ENCODE data around the gene UPK1B. TPM values are rescaled to one million over a fixed set of nuclear protein-coding genes. Genes with fewer than 3 reads are reported as not detected.
A peak's percentile ranks its signal among the peaks of the same experiment; 100 is the strongest.
"Not testable (repeated sequence)": the region's sequence is repeated elsewhere in the genome, so short reads cannot be mapped to it uniquely, and the experiment has no call there.

The UPK1B gene
- polyA plus RNA-seq (2013, experiment 1 of 2; ENCODE audit: insufficient read length): not detected
- not detected for polyA plus RNA-seq (2013, experiment 2 of 2; ENCODE audit: insufficient read length)

GRCh38 chr3:119173325-119173724 is at the start of gene UPK1B:
TSS of gene UPK1B (plus strand) at chr3:119173598. CDS start at chr3:119186742, 13,144 bp downstream.
- DNase-seq: no peak

- no peak for DNase-seq
These were observed 48.1 kb upstream of the UPK1B start for GRCh38 chr3:119125342-119125741.

GRCh38 chr3:119125742-119126504 is 47.5 kb upstream of the UPK1B start:
- DNase-seq: no peak

DNA sequence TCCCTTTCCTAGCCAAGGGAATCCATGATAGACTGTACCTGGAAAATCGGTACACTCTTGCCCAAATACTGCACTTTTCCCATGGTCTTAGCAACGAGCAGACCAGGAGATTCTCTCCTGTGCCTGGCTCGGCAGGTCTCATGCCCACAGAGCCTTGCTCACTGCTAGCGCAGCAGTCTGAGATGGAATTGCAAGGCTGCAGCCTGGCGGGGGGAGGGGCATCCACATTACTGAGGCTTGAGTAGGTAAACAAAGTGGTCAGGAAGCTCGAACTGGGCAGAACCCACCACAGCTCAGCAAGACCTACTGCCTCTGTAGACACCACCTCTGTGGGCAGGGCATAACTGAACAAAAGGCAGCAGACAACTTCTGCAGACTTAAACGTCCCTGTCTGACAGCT is 43.1 kb upstream of the UPK1B start:
- DNase-seq: not testable (repeated sequence)

DNA sequence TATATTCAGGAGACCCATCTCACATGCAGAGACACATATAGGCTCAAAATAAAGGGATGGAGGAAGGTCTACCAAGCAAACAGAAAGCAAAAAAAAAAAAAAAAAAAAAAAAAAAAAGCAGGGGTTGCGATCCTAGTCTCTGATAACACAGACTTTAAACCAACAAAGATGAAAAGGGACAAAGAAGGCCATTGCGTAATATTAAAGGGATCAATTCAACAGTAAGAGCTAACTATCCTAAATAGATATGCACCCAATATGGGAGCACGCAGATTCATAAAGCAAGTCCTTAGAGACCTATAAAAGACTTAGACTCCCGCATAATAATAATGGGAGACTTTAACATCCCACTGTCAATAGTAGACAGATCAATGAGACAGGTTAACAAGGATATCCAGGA is 41.1 kb upstream of the UPK1B start:
- not testable (repeated sequence) for DNase-seq

DNA sequence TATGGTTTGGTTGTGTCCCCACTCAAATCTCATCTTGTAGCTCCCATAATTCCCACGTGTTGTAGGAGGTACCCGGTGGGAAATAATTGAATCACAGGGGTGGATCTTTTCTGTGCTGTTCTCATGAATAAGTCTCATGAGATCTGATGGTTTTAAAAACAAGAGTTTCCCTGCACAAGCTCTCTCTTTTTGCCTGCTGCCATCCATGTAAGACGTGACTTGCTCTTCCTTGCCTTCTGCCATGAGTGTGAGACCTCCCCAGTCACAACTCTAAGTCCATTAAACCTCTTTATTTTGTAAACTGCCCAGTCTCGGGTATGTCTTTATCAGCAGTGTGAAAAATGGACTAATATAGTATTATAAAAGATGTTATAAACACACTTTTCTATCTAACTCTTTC is 34.0 kb upstream of the UPK1B start:
- not testable (repeated sequence) for DNase-seq

DNA sequence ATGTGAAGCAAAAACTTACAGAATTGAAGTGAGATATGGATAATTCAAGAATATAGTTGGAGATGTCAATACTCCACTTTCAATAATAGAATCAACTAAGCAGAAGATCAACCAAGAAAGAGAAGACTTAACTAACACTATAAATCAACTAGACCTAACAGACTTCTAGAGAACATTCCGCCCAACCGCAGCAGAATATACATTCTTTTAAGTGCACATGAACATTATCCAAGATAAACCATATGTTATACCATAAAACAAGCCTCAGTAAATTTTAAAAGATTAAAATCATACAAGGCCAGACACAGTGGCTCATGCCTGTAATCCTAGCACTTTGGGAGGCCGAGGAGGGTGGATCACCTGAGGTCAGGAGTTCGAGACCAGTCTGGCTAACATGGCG is 32.9 kb upstream of the UPK1B start:
- peak; percentile 64 for DNase-seq

DNA sequence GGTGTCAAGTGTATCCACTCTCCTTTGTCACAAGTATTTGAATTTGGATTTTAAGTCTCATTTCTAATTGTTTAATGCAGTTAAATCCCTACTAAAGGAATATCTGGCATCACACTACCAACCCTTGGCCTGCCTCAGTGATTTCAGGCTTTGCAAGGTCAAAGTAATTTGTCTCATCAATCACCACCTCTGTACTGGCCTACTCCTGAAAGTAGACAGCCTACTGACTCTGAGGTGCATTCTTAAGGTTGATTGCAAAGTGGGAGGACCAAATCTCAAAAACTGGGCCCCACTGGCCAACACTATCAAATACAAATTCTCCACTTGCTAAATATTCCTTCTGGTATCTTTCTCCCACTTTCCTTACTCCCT is 28.3 kb upstream of the UPK1B start:
- no peak for DNase-seq

DNA sequence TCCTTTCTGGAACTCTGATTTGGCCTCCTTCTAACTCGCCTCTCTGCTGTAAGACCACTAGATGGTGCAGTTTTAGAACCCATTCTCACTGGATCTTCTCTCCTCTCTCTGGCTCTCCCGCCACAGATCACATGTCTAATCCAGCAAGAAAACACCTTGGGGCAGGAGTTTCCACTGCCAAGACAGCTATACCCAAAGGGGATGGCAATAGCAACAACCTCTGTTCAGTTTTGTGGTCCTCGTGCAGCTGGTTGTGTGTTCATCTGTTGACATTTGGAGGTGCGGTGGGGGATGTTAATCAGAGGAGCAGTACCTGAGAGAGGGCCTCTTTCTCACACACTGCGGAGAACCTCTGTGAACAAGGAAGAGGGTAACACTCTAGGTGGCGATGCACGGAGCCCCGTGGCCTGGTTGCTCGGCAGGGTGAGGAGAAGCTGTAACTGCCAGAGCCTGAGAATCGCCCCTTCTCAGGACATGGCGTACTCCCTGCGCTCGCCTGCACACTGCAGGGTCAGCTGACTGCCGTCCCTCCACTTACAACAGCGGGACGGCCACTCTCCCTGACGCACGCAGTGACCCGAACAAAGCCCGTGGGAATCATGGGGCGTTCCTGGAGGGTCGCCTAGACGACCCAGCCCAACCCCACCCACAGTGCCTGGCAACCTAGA is 27.8 kb upstream of the UPK1B start, which contains the start of gene TEX55:
TSS of gene TEX55 (plus strand) at position 666 of the 668 bp plus-strand sequence. CDS start 25 bp downstream, outside the sequence.
- peak; percentile 48 for DNase-seq

DNA sequence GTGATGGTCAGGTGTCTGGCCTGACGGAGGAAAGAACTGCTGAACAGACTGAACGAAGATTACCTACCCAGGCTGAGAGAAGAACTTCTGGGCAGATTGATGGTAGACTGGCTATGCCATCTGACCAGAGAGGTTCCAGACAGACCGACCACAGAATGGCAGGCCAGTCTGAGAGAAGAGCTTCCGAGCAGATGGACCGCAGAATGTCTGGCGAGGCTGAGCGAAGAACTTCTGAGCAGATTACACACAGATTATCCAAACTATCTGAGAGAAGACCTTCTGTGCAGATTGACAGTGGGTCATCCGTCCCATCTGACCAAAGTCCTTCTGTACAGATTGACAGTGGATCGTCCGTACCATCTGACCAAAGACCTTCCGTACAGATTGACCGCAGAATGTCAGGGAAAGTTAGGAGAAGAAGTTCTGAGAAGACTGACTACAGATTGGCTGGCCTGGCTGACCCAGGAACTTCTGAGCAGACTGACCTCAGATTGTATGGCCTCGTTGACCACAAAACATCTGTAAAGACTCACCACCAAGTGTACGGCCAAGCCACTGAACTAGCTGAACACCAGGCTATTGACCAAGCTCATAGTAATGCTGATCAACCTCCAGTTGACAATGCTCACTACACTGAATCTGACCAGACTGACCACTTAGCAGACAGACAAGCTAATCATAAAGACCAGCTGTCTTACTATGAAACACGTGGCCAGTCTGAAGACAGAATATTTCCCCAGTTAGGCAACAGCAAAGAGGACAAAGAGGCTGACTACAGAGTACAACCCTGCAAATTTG is 26.6 kb upstream of the UPK1B start:
- DNase-seq: no peak

DNA sequence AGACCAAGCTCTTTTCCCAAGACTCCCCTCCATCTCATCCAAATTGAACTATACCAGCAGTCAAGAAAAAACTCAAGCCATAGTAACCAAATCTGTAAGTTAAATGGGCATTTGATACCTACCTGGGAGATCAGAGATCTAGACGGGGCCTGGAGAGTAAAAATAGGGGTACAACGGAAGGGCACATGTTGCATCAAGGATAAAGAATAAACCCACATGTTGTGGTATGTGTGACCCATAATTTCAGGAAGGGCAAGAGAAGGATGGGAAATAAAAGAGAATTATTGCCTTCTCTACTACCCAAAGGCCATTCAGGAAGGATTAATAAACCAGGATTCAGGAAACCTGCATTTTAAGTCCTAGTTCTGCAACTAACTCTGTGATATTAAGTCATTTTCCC is 25.9 kb upstream of the UPK1B start:
- no peak for DNase-seq

DNA sequence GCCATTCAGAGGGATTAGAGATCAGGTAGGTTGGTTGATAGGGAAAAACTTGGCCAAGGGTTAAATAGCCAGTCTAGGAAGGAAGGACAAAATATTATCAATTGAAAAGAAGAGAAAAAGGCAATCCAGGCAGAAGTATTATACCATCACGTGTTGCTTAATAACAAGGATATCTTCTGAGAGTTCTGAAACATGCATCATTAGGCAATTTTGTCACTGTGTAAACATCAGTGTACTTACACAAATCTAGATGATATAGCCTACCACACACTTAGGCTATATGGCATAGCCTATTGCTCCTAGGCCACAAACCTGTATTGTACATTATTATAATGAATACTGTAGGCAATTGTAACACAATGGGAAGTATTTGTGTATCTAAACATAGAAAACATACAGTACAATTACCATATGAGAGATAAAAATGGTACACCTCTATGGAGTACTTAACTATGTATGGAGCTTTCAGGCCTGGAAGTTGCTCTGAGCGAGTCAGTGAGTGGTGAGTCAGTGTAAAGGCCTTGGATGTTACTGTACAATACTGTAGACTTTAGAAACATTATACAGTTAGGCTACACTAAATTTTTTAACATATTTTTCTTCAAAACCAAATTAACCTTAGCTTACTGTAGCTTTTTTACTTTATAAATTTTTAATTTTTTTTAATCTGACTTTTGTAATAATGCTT is 24.8 kb upstream of the UPK1B start:
- peak; percentile 65 for DNase-seq

DNA sequence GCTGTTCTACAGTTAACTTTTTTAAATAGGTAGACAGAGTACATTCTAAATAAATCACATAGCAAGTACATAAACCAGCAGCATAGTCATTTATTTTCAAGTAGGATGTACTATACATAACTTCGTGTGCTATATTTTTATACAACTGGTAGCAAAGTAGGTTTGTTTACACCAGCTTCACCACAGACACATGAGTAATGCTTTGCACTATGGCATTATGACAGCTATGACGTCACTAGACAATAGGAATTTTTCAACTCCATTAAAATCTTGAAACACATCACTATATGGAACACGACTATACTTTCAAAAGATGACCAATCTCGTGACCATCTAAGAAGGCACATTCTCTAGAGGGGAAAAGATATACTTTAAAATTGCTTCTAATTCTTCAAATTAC is 23.9 kb upstream of the UPK1B start:
- peak; percentile 59 for DNase-seq

DNA sequence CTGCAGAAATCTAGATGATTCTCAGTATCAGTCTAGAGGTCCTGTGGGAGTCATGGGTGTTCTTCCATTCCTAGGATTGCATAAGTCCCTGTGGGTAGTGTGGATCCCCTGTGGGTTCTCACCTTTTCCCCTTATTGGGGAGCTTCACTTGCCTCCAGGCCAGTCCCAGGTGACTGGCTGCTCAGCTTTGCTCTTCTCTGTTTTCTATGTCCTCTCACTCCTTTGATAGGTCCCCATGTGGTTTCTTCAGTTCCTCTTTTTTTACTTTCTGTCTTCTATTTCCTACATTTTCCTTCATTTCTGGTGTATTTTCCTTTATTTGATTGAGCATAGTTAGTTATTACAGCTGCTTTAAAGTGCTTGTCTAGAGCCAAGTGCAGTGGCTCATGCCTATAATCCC is 16.5 kb upstream of the UPK1B start:
- no peak for DNase-seq

GRCh38 chr3:119157971-119158370 is 15.4 kb upstream of the UPK1B start:
- no peak for DNase-seq

DNA sequence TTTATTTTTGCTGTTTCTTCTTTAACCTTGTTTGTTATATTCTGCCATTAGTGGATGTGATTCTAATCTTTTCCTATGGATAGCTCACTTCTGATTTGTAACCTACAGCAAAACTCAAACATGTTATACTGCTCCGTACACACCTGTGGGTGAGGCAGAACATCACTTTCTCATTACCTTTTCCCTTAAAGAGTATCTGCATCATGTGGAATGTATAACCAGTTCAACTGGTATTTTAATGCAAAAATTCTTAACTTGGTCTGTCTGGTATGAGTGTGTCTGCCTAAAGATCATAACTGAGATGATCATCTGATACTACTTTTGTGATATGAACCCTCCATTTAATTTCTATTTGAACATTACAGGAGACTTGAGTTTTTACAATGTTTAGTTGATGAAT is 13.0 kb upstream of the UPK1B start:
- DNase-seq: no peak

GRCh38 chr3:119160815-119161214 is 12.6 kb upstream of the UPK1B start:
- no peak for DNase-seq

- no peak for DNase-seq
These were observed 12.2 kb upstream of the UPK1B start for GRCh38 chr3:119161240-119161639.

- not testable (repeated sequence) for DNase-seq
These were observed 8.7 kb upstream of the UPK1B start for GRCh38 chr3:119164745-119165144.

DNA sequence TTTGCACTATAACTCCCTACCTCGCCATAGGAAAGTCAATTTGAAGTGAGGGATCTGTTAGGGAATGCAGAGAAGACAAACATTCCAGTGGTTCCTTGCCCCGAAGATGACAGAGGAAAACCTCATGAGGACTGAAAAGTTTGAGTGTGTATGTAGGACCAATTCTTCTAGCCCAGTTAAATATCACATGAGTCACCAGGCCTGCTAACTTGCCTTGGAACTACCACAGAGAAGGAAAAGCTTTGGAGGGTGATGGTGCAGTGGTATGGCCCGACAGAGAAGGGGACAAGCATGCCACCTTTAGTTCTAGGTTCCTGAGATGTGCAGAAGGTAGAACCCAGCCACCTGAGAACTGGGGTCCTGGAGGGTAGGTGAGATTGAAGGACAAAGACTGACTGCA is 2.6 kb upstream of the UPK1B start:
- no peak for DNase-seq

DNA sequence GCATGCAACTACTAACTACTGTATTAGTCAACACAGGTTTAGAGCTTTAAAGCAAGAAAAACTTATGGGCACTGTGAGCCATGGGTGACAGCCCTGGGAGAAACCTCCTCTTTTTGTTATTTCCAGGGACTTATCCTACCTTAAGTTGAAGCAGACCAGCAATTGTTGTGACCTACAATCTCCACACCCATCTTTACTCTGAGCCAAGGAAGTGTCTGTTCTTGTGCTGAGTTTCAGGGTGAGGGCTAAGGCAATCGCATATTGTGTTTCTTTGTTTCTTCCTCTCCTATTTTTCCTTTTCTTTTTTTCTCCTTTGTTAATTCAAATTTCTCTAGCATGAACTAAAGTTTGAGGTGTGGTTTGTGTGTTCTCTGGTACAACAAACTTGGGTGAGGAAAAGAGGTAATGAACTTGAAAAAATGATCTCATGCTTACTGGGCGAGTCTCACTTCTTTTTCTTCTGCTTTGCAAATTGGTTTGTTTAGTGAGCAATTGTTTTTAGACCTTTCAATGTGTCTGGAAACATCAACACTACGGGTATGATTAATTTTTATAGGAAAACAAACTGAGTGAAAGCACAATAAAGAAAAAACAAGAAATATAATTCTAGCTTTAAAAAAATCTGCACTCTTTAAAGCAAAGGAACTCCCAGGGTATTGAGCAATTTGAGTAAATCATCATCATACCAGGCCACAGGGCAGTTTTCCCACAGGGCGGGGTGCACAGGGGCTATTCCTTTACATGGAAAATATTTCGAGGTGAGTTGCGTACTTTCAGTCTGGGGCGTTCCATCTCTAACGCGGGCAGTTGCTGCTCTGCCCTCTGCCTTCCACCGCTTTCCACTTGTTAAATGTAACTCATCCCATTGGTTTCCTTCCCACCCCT is 2.7 kb downstream of the UPK1B start:
- DNase-seq: no peak
